ENCODE measurements around the gene RTN1.

The RTN1 gene

GRCh38 chr14:59847711-59848110, 22.9 kb downstream of the RTN1 start:
- Histone ChIP-seq H3K4me3 (ENCODE audit: low read length) (no peak overlapping the region), H3K9me3 (ENCODE audit: insufficient read depth, low read depth, low read length) (no peaks in the 10 kb centered on the region), H3K9ac (ENCODE audit: low read depth, low read length) (no peak overlapping the region), H3K27ac (ENCODE audit: low read length) (no peak overlapping the region), H3K4me1 (ENCODE audit: insufficient read depth, low read length) (no peaks in the 10 kb centered on the region), H3K27me3 (ENCODE audit: insufficient read depth, low read length) (no peaks in the 10 kb centered on the region), H3K36me3 (ENCODE audit: insufficient read depth, low read depth, low read length) (no peaks in the 10 kb centered on the region)

- H3K9ac ChIP-seq (ENCODE audit: low read depth, low read length) = no peak overlapping the region
- H3K36me3 ChIP-seq (ENCODE audit: insufficient read depth, low read depth, low read length) = no peaks in the 10 kb centered on the region
- no peak overlapping the region for H3K4me3 ChIP-seq (ENCODE audit: low read length)
- H3K27me3 ChIP-seq (ENCODE audit: insufficient read depth, low read length) = no peaks in the 10 kb centered on the region
- no peak overlapping the region for H3K27ac ChIP-seq (ENCODE audit: low read length)
- no peaks in the 10 kb centered on the region for H3K4me1 ChIP-seq (ENCODE audit: insufficient read depth, low read length)
- H3K9me3 ChIP-seq (ENCODE audit: insufficient read depth, low read depth, low read length) = no peaks in the 10 kb centered on the region
These were observed 24.0 kb downstream of the RTN1 start for GRCh38 chr14:59846595-59846994.

- no peaks in the 10 kb centered on the region for H3K4me1 ChIP-seq (ENCODE audit: insufficient read depth, low read length)
- no peaks in the 10 kb centered on the region for H3K36me3 ChIP-seq (ENCODE audit: insufficient read depth, low read depth, low read length)
- H3K27me3 ChIP-seq (ENCODE audit: insufficient read depth, low read length) = no peaks in the 10 kb centered on the region
- no peaks in the 10 kb centered on the region for H3K9me3 ChIP-seq (ENCODE audit: insufficient read depth, low read depth, low read length)
- H3K27ac ChIP-seq (ENCODE audit: low read length) = no peak overlapping the region
- H3K4me3 ChIP-seq (ENCODE audit: low read length) = no peak overlapping the region
- H3K9ac ChIP-seq (ENCODE audit: low read depth, low read length) = no peak overlapping the region
These were observed 25.3 kb downstream of the RTN1 start for GRCh38 chr14:59845245-59845644.

- Histone ChIP-seq H3K9ac (ENCODE audit: low read depth, low read length) (no peak overlapping the region), H3K4me1 (ENCODE audit: insufficient read depth, low read length) (no peaks in the 10 kb centered on the region), H3K9me3 (ENCODE audit: insufficient read depth, low read depth, low read length) (no peaks in the 10 kb centered on the region), H3K27me3 (ENCODE audit: insufficient read depth, low read length) (no peaks in the 10 kb centered on the region), H3K36me3 (ENCODE audit: insufficient read depth, low read depth, low read length) (no peaks in the 10 kb centered on the region), H3K4me3 (ENCODE audit: low read length) (no peak overlapping the region), H3K27ac (ENCODE audit: low read length) (no peak overlapping the region)
These were observed 26.3 kb downstream of the RTN1 start for GRCh38 chr14:59844186-59844812.

DNA sequence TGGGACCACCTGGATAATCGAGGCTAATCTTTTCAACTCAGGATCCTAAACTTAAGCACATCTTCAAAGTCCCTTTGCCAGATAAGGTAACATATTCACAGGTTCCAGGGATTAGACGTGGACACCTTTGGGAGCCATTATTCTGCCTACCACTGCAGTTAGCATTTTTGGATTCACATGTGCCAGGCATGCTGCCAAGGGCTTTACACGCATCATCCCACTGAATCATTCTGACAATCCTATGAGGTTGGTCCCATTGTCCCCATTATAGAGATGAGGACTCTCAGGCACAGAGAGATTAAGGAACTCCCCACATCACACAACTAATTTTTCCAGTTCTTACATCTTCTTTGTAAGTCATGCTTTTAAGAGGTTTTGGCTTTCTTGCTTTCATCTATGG, 34.5 kb downstream of the RTN1 start:
- no peak overlapping the region for H3K27ac ChIP-seq (ENCODE audit: low read length)
- no peak overlapping the region for H3K4me3 ChIP-seq (ENCODE audit: low read length)
- no peaks in the 10 kb centered on the region for H3K4me1 ChIP-seq (ENCODE audit: insufficient read depth, low read length)
- H3K9me3 ChIP-seq (ENCODE audit: insufficient read depth, low read depth, low read length) = no peaks in the 10 kb centered on the region
- no peaks in the 10 kb centered on the region for H3K36me3 ChIP-seq (ENCODE audit: insufficient read depth, low read depth, low read length)
- no peaks in the 10 kb centered on the region for H3K27me3 ChIP-seq (ENCODE audit: insufficient read depth, low read length)
- H3K9ac ChIP-seq (ENCODE audit: low read depth, low read length) = no peak overlapping the region

DNA sequence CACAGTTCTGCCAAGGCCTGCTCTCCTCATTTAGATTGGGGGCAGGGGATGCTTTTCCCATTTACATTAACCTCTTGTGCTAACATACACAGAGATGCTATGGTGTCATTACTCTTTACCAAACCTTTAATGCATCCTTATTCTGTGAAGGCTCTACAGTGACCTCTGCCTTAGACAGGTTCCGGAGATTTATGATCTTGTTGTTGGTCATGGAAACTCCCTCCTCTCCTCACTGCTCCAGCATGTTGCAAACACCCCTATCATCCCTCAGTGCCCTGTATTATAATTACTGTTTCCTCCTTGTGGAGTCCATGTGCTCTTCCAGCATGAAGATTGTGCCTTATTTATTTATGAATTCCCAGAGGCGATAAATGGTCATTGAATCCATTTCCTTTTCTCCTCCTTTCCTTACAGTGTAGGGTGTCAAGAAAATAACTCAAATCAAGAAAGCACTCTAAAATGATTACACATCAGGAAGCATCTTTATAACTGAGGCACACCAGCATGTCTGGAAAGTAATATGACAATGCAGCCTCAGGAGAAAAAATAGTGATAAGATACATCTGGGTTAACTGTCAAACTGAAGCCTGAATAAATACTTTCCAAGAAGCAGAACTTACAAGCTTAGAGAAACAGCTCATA, 37.8 kb downstream of the RTN1 start:
- no peaks in the 10 kb centered on the region for H3K9me3 ChIP-seq (ENCODE audit: insufficient read depth, low read depth, low read length)
- H3K27ac ChIP-seq (ENCODE audit: low read length) = no peak overlapping the region
- peaks cover 9% of the 10 kb centered on the region; the same call in 1 of the 2 replicates for H3K4me1 ChIP-seq (ENCODE audit: insufficient read depth, low read length)
- no peak overlapping the region for H3K4me3 ChIP-seq (ENCODE audit: low read length)
- no peak overlapping the region for H3K9ac ChIP-seq (ENCODE audit: low read depth, low read length)
- H3K27me3 ChIP-seq (ENCODE audit: insufficient read depth, low read length) = no peaks in the 10 kb centered on the region
- H3K36me3 ChIP-seq (ENCODE audit: insufficient read depth, low read depth, low read length) = no peaks in the 10 kb centered on the region

- no peak overlapping the region for H3K4me3 ChIP-seq (ENCODE audit: low read length)
- no peak overlapping the region for H3K9ac ChIP-seq (ENCODE audit: low read depth, low read length)
- H3K27me3 ChIP-seq (ENCODE audit: insufficient read depth, low read length) = no peaks in the 10 kb centered on the region
- H3K27ac ChIP-seq (ENCODE audit: low read length) = no peak overlapping the region
- peaks cover 9% of the 10 kb centered on the region; the same call in 1 of the 2 replicates for H3K4me1 ChIP-seq (ENCODE audit: insufficient read depth, low read length)
- H3K36me3 ChIP-seq (ENCODE audit: insufficient read depth, low read depth, low read length) = no peaks in the 10 kb centered on the region
- no peaks in the 10 kb centered on the region for H3K9me3 ChIP-seq (ENCODE audit: insufficient read depth, low read depth, low read length)
These were observed 39.4 kb downstream of the RTN1 start for GRCh38 chr14:59831121-59831730.

DNA sequence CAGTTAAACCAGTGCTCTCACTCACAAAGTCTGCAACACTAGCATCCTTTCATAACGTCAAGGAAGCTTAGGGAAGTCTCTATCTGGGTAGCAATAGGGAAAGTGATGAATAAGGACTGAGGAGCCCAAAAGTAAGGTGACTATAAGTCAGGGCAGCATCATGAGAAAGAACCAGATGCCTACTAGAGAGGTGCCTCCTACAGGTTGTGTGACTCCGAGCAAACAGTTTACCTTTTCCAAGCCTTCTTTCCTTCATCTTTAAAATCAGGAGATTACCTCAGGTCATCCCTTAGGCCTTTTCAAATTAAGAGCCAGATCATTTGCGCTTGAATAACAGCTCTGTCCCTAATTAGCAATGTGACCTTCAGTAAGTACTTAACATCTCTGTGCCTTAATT, 40.2 kb downstream of the RTN1 start:
- Histone ChIP-seq H3K4me3 (ENCODE audit: low read length) (no peak overlapping the region), H3K4me1 (ENCODE audit: insufficient read depth, low read length) (peaks cover 9% of the 10 kb centered on the region; the same call in 1 of the 2 replicates), H3K27me3 (ENCODE audit: insufficient read depth, low read length) (no peaks in the 10 kb centered on the region), H3K9ac (ENCODE audit: low read depth, low read length) (no peak overlapping the region), H3K9me3 (ENCODE audit: insufficient read depth, low read depth, low read length) (no peaks in the 10 kb centered on the region), H3K27ac (ENCODE audit: low read length) (no peak overlapping the region), H3K36me3 (ENCODE audit: insufficient read depth, low read depth, low read length) (no peaks in the 10 kb centered on the region)

DNA sequence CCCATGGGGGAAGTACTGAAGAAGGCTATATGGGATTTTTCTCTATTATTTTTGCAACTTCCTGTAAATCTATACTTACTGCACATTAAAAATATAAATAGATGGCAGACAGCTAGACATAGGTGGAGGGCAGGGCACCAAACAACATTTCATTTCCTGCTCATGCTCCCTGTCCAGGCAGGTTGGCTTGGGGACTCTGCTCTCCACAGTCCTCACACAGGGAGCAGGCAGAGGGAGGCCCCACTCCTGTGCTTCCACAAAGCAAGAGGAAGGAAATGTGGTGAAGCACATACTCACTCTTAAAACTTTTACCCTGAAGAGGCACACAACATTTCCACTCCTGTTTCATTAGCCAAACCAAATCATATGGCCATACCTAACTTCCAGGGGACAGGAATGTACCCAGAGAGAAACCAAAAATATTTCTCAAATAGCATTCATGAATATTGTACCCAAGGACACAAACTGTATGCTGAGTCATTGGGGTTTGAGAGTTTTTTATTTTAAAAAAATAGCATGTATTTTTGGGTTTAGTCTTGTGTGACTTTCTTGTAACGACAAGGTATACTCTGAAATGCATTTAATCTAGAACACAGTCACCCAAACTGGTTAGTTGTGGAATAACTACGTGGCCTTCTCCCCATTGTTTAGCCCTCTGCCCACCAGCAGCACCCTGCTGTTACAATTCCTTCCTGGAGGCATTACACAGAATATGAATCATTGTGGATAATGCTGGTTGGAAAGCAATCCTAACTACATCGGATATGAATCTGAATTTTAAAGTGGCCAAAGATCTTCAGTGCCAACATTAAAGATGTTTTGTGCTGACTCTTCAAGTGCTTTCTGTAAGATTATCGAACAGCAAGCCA, 40.9 kb downstream of the RTN1 start:
- no peak overlapping the region for H3K4me3 ChIP-seq (ENCODE audit: low read length)
- no peaks in the 10 kb centered on the region for H3K9me3 ChIP-seq (ENCODE audit: insufficient read depth, low read depth, low read length)
- no peaks in the 10 kb centered on the region for H3K36me3 ChIP-seq (ENCODE audit: insufficient read depth, low read depth, low read length)
- peak overlapping the region; percentile 2 for H3K27ac ChIP-seq (ENCODE audit: low read length)
- no peak overlapping the region for H3K9ac ChIP-seq (ENCODE audit: low read depth, low read length)
- H3K27me3 ChIP-seq (ENCODE audit: insufficient read depth, low read length) = no peaks in the 10 kb centered on the region
- H3K4me1 ChIP-seq (ENCODE audit: insufficient read depth, low read length) = peaks cover 9% of the 10 kb centered on the region; the same call in 1 of the 2 replicates

- Histone ChIP-seq H3K4me1 (ENCODE audit: insufficient read depth, low read length) (peaks cover 9% of the 10 kb centered on the region; the same call in 1 of the 2 replicates), H3K9me3 (ENCODE audit: insufficient read depth, low read depth, low read length) (no peaks in the 10 kb centered on the region), H3K27me3 (ENCODE audit: insufficient read depth, low read length) (no peaks in the 10 kb centered on the region), H3K9ac (ENCODE audit: low read depth, low read length) (no peak overlapping the region), H3K27ac (ENCODE audit: low read length) (no peak overlapping the region), H3K36me3 (ENCODE audit: insufficient read depth, low read depth, low read length) (no peaks in the 10 kb centered on the region), H3K4me3 (ENCODE audit: low read length) (no peak overlapping the region)
These were observed 42.3 kb downstream of the RTN1 start for GRCh38 chr14:59828276-59828675.

GRCh38 chr14:59827401-59827800, 43.2 kb downstream of the RTN1 start:
- Histone ChIP-seq H3K9me3 (ENCODE audit: insufficient read depth, low read depth, low read length) (no peaks in the 10 kb centered on the region), H3K4me1 (ENCODE audit: insufficient read depth, low read length) (peaks cover 9% of the 10 kb centered on the region; the same call in 1 of the 2 replicates), H3K36me3 (ENCODE audit: insufficient read depth, low read depth, low read length) (no peaks in the 10 kb centered on the region), H3K4me3 (ENCODE audit: low read length) (no peak overlapping the region), H3K9ac (ENCODE audit: low read depth, low read length) (no peak overlapping the region), H3K27ac (ENCODE audit: low read length) (no peak overlapping the region), H3K27me3 (ENCODE audit: insufficient read depth, low read length) (no peaks in the 10 kb centered on the region)

Measured in iPS-20b (cell line).